ENCODE data around the gene MARCHF10. TPM values are rescaled to one million over a fixed set of nuclear protein-coding genes. Genes with fewer than 3 reads are reported as not detected.
A peak's percentile ranks its signal among the peaks of the same experiment; 100 is the strongest.

Gene MARCHF10
- total RNA-seq, 1 experiment from 2014 or later = not detected

DNA sequence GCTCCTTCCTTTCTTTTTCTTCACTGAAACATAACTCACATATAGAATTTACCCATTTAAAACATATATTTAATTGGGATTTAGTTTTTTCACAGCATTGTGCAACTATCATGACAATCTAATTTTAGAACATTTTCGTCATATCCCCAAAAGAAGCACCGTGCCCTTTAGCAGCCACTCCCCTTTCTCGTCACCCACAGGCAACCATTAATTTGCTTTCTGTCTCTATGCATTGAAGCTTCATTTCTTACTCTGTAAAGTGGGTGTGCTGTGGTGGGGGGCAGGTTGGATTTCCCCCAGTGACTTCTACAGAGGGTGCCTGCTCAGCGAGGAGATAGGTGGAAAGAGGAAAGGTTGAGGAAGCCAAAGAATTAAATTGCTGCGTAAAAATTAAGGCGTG is 144.8 kb downstream of the MARCHF10 start:
- no peaks in the 10 kb centered on the region for H3K27me3 ChIP-seq
- H3K9me3 ChIP-seq (replicated peaks) = peaks cover 12% of the 10 kb centered on the region
- H3K4me3 ChIP-seq = no peak overlapping the region
- no peaks in the 10 kb centered on the region for H3K36me3 ChIP-seq
- no peak for DNase-seq
- H3K4me1 ChIP-seq = no peaks in the 10 kb centered on the region
- no peak overlapping the region for H3K27ac ChIP-seq

DNA sequence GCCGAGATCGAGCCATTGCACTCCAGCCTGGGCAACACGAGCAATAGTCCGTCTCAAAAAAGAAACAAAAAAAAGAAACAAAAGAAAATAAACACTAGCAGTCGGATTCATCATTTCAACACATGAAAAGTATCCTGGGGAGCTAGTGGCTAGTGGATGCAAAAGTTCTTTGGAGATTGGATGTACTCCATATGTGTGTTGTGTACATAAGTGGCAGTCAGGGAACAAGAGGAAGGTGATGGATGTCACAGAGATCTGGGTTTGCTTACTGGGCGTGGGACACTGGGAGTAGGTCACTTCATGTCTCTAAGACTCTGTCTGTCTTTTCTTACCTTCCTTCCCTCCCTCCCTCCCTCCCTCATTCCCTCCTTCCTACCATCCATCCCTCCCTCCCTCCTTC is 145.3 kb downstream of the MARCHF10 start:
- no peak overlapping the region for H3K4me3 ChIP-seq
- no peak overlapping the region for H3K27ac ChIP-seq
- DNase-seq = no peak
- no peaks in the 10 kb centered on the region for H3K27me3 ChIP-seq
- H3K4me1 ChIP-seq = no peaks in the 10 kb centered on the region
- no peaks in the 10 kb centered on the region for H3K36me3 ChIP-seq
- peaks cover 12% of the 10 kb centered on the region for H3K9me3 ChIP-seq (replicated peaks)

DNA sequence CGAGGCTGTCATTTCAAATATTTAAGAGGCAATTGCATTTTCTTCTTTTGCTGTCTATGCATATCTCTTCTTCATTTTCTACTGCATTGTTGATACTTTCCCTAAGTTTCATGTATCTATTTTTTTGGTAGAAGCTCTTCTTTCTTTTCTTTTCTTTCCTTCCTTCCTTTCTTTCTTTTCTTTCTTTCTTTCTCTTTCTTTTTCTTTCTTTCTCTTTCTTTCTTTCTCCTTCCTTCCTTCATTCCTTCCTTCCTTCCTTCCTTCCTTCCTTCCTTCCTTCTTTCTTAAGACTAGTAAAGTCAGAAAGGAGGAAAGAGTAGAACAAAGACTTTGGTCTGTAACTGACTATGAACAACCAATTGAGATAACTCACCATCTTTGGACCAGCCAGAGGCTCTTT is 146.8 kb downstream of the MARCHF10 start:
- Histone ChIP-seq H3K27ac (no peak overlapping the region), H3K4me1 (no peaks in the 10 kb centered on the region), H3K9me3 (replicated peaks) (peaks cover 12% of the 10 kb centered on the region), H3K4me3 (no peak overlapping the region), H3K36me3 (no peaks in the 10 kb centered on the region), H3K27me3 (no peaks in the 10 kb centered on the region)
- DNase-seq = no peak

DNA sequence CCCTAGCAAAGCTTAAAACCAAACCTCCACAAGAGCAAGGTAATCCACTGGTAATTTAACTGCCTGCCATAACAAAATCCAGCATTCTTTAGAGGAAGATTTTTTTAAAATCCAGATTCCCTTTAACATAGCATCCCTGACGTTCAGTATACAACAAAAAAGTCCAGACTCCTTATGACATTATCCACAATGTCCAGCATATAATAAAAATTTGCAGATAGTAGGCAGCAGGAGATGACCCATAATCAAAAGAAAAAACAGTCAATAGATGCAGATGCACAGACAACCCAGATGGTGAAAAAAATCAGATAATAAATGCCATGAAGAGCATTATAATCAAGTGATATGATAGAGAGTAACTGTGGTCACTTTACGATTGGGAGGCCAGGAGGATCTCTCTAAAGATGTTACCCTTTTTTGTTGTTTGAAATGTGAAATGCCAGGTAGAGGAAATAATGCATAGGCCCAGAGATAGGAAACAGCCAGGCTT is 147.4 kb downstream of the MARCHF10 start:
- no peaks in the 10 kb centered on the region for H3K36me3 ChIP-seq
- no peaks in the 10 kb centered on the region for H3K4me1 ChIP-seq
- DNase-seq = no peak

DNA sequence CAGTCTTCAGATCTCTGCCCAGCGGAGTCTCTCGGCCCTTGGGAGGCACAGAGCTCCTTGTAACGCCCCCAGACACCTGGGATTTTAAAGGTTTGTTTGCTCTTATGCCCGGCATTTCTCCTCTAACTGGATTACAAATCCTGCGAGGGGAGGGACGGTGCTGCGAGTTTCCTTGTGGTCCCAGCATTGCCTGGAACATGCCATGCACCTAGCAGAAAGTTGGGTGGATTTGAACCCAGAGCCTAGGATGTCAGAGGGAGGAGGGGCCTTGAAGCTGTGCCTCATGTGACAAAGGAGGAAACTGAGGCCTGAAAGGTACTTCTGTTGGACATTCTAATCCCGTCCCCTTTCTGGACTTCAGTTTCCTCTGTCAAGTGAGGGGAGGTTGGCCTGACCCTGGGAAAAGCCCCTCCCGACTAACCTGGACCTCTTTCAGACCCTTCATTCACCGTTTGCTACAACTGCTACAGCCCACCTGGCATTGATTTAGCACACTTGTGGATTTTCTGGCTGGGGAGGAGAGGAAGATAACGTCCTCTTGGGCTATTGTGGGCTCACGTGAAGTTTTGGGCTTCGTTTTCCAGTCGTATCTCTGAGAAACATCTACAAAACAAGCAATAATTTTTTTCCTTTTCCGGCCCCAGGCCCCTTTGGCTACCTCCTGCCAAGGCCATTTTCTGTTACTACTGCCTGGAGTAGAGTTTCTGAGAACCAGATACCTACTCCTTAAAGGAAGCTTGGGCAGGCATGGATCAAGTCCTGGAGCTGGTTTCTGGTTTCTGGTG is 149.8 kb downstream of the MARCHF10 start:
- H3K27ac ChIP-seq = no peak overlapping the region
- DNase-seq = no peak
- H3K9me3 ChIP-seq (replicated peaks) = peaks cover 12% of the 10 kb centered on the region
- no peaks in the 10 kb centered on the region for H3K36me3 ChIP-seq
- no peaks in the 10 kb centered on the region for H3K27me3 ChIP-seq
- H3K4me3 ChIP-seq = no peak overlapping the region
- peaks cover 14% of the 10 kb centered on the region for H3K4me1 ChIP-seq

More for the DNA sequence above, 147.4 kb downstream of the MARCHF10 start:
- peaks cover 12% of the 10 kb centered on the region for H3K9me3 ChIP-seq (replicated peaks)
- H3K4me3 ChIP-seq = no peak overlapping the region
- H3K27me3 ChIP-seq = no peaks in the 10 kb centered on the region
- H3K27ac ChIP-seq = no peak overlapping the region

DNA sequence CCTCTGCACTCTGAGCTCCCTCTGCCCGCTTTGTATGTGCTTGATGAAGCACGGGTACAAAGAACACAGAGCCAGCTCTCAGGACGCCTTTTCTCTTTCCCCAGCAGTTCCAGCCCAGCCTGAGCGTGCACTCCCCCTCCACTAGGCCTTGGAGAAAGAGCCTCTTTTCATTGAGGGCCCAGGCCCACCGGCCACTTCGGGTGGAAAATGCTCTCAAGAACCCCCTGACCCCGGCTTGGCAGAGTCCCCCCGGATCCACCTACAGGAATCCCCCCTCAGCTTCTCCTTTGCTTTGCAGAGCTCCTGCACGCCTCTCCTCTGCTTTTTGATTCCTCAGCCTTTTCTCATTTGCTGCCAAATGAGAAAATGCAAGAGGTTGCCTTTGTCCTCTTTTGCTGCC is 150.4 kb downstream of the MARCHF10 start:
- no peak for DNase-seq
- no peak overlapping the region for H3K4me3 ChIP-seq
- no peak overlapping the region for H3K27ac ChIP-seq
- H3K36me3 ChIP-seq = no peaks in the 10 kb centered on the region
- H3K9me3 ChIP-seq (replicated peaks) = peaks cover 12% of the 10 kb centered on the region
- H3K27me3 ChIP-seq = no peaks in the 10 kb centered on the region
- peaks cover 15% of the 10 kb centered on the region for H3K4me1 ChIP-seq

DNA sequence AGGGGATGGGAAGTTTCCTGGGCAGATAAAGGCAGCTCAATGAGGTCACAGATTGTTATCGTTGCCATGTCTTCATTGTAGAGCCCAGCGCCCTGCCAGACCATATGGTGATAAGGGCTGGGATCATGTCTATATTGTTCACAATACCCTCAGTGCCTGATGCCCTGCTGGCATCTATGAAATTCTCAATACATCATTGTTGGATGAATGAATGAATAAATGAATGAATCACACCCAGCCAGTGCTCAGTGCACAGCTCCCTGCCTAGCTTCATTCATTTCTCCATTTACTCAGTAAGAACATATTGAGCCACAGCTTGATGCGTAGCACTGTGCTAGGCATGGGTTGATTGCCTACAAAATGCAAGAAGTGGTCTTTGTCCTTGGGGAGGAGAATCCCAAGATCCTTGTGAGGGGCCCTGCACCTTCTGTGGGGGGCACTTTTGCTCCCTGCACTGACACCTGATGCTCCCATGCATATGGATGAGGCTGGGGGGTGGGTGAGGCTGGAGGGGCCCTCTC is 150.9 kb downstream of the MARCHF10 start:
- Histone ChIP-seq H3K27ac (no peak overlapping the region), H3K36me3 (no peaks in the 10 kb centered on the region), H3K9me3 (replicated peaks) (peaks cover 12% of the 10 kb centered on the region), H3K4me1 (peaks cover 15% of the 10 kb centered on the region), H3K27me3 (no peaks in the 10 kb centered on the region), H3K4me3 (no peak overlapping the region)
- no peak for DNase-seq

DNA sequence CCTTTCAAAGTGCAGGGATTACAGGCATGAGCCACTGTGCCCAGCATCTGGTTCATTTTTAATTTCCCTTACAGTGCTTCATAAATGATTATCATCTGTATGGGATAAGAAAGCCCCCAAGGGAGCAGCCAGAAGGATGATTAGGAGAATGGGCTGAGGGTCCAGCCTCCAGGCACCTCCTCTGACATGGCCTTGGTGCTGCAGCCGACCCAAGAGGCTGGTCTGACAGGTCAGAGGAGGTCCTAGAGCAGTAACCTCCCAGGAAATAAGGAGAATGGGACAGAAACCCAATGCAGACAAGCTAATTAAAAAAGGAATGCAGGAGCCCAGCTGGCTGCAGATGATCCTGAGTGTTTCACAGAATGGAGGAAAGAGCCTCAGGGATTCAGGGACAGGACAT is 151.7 kb downstream of the MARCHF10 start:
- no peak overlapping the region for H3K27ac ChIP-seq
- H3K36me3 ChIP-seq = no peaks in the 10 kb centered on the region
- H3K4me3 ChIP-seq = no peak overlapping the region
- peaks cover 12% of the 10 kb centered on the region for H3K9me3 ChIP-seq (replicated peaks)
- H3K4me1 ChIP-seq = peaks cover 15% of the 10 kb centered on the region
- DNase-seq = no peak
- H3K27me3 ChIP-seq = no peaks in the 10 kb centered on the region

DNA sequence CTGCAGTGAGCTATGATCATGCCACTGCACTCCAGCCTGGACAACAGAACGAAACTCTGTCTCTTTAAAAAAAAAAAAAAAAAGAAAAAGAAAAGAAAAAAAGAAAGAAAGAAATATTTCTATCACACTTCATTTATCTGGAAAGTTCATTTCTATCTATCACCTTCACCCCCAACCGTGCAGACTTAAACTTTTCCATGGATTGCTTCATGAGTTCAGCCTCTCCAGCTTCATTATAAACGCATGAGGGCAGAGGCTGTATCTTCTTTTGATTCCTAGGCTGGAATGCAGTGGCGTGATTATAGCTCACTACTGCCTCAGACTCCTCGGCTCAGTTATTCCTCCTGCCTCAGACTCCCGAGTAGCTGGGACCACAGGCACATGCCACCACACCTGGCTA is 152.5 kb downstream of the MARCHF10 start:
- no peak overlapping the region for H3K27ac ChIP-seq
- H3K9me3 ChIP-seq (replicated peaks) = peaks cover 8% of the 10 kb centered on the region
- no peaks in the 10 kb centered on the region for H3K36me3 ChIP-seq
- peaks cover 16% of the 10 kb centered on the region for H3K4me1 ChIP-seq
- no peaks in the 10 kb centered on the region for H3K27me3 ChIP-seq
- H3K4me3 ChIP-seq = no peak overlapping the region
- DNase-seq = no peak

DNA sequence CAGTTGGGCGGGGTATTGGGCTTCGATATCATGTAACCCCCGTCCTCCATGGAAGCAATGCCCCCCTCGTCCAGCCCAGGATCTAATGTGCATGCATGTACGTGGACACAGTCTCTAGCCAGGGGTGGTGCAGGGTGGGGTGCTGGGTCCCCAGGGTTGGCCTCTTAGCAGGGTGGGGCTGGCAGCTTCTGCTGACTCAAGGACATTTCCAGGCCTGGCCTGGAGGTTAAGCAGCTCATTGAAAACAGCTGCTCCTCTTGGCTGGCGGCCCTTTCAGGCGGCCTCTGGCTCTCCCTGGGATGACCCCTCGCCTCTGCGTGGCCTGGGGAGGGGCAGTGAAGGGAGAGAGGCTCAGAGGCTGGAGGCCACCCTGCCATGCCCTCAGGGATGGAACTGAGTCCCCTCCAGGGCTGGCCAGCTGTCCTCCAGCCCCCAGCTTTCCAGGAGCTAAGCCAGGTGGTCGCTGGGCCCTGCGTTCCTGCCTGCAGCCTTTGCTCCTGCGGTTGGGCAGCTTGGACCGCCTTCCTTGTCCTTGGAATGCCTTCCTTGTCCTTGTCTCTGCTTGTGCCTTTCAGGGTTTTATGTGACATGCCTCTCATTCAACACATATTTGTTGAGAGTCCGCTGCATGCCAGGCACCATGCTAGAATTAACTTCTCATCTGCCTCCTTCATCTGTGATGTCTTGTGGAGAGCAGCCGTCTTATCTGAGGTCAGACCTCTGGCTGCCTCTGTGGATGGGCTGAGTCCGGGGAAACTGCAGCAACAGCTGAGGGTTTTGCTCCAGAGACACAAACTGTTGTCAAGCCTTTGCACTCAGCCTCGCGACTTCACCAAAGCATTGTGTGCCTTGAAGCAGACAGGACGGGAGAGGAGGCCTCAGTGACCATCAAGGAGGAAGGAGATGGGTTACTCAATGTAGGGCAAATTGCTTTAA is 154.0 kb downstream of the MARCHF10 start:
- no peaks in the 10 kb centered on the region for H3K27me3 ChIP-seq
- H3K9me3 ChIP-seq (replicated peaks) = no peaks in the 10 kb centered on the region
- peak overlapping the region; percentile 81 for H3K27ac ChIP-seq
- peaks cover 20% of the 10 kb centered on the region for H3K4me1 ChIP-seq
- H3K4me3 ChIP-seq = peak overlapping the region; percentile 59
- DNase-seq = peak; percentile 81 to 86
- no peaks in the 10 kb centered on the region for H3K36me3 ChIP-seq

DNA sequence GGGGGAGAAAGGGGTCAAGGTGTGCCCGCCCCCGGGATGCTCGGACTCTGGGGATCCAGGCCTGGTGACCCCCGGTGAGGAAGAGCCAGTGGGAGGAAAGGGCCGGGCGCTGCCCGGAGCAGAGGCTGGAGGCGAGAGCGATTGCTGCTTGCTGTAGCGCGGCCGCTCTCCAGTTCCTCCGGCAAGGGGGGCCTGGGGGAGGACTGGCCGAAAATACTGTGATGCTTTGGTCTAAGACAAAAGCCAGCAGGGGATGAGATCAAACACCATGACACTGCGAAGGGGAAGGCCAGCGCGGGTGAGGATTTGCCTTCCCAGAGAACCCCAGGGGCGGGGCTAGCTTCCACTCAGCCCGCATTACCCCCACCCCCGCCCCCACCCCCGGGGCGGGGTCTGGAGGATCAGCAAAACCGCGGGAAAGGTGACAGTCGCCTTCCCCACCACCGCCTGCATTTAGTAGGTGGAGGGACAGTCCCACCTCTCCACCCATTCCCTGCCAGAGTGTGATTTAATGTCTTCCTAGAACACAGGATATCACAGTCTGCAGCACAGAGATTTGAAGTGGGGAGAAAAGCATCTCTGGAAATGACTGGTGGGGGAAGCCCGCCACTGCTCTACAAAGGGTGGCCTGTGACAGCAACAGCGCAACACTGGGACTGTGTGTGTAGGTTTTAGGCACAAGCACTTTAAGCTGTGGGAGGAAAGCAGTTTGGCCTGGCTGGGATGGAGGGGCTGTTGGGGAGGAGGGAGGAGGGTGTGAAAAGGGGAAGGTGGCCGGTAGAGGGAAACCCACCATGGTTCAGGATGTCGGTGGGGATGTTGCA is 154.9 kb downstream of the MARCHF10 start:
- no peaks in the 10 kb centered on the region for H3K36me3 ChIP-seq
- peak overlapping the region; percentile 81 for H3K27ac ChIP-seq
- H3K9me3 ChIP-seq (replicated peaks) = no peaks in the 10 kb centered on the region
- H3K4me1 ChIP-seq = peaks cover 27% of the 10 kb centered on the region
- peak; percentile 88 to 90 for DNase-seq
- H3K27me3 ChIP-seq = no peaks in the 10 kb centered on the region
- peak overlapping the region; percentile 59 for H3K4me3 ChIP-seq

DNA sequence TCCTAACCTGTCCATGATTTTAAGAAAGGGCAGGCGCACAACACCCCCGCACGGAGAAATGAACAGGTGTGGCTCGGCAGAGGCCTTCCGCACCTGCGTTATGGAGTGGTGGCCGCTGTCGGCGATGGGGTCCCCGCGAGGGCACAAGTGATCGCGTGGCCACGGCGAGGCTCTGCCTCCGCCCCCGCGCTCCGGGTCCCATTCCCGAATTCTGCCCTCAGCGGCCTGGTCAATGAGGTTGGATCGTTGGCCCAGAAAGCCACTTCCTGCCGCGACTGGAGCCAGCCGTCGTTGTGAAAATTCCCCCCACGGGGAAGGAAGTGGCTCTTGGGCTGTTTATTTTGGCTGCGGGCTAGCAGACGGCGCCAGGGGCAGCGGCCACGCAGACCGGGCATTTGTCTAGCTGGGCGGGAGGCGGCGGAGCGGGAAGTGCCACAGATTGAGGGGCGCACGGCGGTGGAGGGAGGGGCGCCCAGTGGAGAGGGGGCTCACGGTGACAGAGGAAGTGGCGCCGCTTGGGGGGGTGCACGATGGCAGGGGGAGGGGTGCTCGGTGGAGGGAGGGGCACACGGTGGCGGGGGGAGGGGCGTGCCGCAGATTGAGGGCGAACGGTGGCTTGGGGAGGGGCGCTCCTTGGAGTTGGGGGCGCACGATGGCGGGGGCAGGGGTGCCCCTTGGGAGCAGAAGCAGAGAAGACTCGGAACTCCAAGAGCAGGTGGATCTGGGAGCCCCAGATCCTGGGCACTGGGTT is 155.7 kb downstream of the MARCHF10 start:
- peaks cover 30% of the 10 kb centered on the region for H3K4me1 ChIP-seq
- no peaks in the 10 kb centered on the region for H3K9me3 ChIP-seq (replicated peaks)
- H3K27ac ChIP-seq = peak overlapping the region; percentile 81
- peak; percentile 51 to 56 for DNase-seq
- H3K4me3 ChIP-seq = peak overlapping the region; percentile 59
- H3K27me3 ChIP-seq = no peaks in the 10 kb centered on the region
- H3K36me3 ChIP-seq = no peaks in the 10 kb centered on the region
